ENCODE results near the gene RABGAP1.

The RABGAP1 gene

DNA sequence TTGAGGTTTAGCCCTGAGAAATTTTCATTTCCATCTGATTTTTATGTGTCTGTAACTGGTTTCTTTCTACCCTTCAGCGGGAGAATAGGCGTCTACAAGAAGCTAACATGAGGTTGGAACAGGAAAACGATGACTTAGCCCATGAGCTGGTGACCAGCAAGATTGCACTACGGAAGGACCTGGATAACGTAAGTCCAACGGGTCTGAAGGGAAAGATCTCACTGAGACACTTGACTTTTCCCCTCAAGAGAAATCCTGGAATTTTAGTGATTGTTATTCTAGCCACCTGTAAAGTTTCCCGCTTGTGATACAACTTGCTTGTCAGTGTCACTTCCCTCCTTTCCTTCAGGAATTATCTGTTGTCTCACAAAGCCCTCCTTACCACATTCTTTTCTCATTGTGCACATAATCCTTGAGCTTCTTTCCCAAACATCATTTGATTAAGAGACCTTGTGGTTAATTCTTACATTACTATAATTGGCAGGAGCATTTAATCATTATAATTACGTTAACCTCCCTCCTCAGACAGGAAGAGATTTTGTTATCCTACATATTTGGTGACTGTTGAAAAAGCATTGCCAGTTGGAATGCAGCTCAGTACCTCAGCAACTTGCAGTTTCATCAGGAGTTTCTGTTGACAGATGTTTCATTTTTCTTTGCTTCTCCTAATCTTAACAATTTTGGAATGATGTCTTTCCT is 149.5 kb downstream of the RABGAP1 start:
- no peak for DNase-seq

DNA sequence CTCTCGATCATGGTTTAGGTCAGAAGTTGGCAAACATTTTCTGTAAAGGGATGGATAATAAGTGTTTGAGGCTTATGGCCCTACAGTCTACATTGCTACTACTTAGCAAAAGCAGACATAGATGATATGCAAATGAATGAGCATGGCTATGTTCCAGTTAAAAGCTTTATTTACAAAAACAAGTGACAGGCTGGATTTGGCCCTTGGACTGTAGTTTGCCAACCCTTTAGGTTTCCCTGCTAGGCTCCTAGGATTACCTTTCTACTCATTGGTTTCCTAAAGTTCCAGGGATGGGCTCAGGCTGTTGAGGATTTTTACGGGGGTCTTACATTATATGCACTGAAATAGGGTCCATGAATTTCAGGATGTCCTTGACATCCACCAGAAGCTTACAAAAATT is 150.1 kb downstream of the RABGAP1 start:
- no peak for DNase-seq

DNA sequence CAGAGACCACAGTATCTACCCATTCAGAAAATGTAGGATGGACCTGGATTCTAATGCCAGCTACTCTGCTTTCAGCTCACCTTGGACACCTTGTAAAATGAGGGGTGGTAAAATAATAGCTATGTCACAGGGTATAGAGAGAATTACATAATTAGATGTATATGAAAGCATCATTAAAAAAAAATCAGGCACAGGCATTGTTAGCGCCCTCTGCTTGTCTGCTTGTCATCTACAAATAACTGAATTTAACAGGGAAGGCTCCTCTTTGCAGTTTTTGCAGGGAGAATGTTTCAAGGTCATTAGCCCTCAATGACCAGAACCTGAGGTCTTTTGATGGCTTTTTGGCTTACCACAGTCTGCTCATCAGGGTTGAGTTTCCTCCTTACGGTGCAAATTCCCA is 150.6 kb downstream of the RABGAP1 start:
- DNase-seq, result no peak

DNA sequence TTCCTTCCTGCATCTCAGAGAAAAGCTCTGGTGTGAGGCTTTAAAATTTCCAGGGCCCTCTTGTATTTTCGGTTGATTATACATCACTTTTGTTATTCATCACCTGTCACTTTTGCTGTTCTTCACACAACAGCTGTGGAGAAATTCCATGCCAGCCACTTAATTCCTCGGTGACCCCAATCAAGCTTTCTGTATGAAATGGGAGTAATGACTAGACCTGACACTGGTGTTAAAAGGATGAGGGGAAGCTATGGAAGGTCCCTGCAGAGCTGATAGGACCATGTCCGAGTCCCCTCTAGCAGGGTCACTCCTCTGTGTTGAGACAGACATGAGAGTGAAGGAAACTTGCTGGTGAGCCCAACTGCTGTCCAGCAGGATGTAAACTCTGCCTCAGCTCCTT is 152.3 kb downstream of the RABGAP1 start:
- no peak for DNase-seq

GRCh38 chr9:123096987-123097386 is 156.2 kb downstream of the RABGAP1 start:
- DNase-seq, result no peak

GRCh38 chr9:123097430-123098095 is 156.7 kb downstream of the RABGAP1 start:
- no peak for DNase-seq

DNA sequence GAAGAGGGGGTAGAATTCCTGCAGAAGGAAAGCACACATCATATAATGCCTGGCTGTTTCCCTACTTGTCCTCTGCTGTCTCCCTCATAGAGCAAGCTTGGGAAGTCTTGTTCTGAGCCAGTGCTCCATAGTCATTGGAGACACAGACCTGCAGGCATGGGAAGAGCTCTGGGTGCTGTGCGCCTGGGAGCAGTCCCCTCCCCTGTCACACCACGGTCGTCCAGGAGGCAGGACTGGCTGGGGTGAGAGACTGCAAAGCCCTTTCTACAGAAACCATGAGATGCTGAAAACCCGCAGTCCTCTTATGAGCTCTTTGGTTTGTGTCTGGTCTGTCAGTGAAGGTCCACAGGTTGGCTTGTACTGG is 157.3 kb downstream of the RABGAP1 start:
- DNase-seq, result no peak

DNA sequence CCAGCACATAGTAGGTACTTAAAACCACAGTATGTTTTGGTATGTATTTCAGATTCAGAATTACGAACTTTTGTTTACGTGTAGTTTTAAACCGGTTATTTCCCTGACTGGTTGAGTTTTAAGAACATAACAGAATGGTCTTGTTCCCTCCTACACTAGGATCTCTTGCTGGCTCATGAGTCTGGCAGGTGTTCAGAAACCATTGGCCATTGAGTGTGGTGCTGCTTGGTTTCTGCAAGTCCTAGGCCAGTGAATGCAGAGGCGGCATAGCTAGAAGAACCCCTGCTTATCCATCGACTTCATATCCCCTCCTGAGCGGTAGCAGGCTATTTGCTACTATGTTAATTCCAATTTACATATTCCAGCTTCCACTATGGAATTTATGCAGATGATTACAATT is 158.2 kb downstream of the RABGAP1 start:
- DNase-seq, result no peak

DNA sequence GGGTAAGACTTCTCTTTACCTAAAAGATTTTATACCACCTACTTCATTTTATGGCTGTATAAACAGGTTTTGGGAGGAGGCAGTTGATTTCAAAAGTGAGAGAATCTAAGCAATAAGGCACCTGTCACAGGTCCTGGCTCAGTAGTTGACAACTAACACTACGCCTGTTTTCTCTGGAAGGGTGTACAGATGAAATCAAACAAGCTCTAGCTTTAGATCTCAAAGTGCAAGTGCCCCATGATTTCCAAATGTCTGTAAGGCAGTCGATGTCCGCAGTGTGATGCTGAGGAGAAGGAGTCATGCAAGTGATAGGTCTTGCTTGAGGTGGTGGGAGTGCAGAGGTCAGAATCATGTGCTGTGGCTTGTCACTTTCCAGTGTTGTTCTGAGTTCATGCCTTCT is 158.7 kb downstream of the RABGAP1 start:
- no peak for DNase-seq

DNA sequence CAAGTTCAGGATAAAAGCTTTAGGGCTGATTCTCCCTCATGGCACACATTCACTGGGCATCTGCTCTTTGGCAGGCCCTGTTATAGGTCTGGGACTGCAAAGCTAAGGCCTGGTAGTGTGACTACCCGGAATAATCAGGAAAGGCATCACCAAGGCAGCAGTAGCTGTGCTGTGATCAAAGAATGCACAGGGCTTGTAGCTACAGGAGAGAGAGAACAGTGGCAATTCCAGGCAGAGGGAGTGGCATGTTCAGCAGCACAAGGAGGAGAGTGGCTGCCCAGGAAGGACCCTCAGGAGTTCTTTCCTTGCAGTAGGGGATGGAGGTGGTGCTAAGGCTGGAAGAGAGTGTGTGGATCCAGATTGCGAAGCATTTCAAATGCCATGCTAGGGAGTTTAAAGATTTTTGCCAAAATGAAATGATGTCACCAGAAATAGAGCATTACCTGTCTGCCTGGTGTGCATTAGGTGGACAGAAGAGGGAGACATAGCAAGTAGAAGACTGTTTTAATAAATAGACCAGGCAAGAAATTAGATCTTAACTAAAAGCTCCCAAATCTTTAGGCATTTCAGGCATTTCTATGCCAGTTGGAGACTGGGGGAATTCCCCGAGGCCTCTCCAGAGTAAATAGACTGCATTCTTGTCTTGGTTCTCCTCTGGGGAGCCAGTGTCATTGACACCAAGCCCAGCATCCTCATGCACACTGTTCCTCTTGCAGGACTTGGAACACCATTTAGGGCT is 161.7 kb downstream of the RABGAP1 start:
- DNase-seq, result no peak

GRCh38 chr9:123104807-123105206 is 164.0 kb downstream of the RABGAP1 start:
- DNase-seq, result no peak

DNA sequence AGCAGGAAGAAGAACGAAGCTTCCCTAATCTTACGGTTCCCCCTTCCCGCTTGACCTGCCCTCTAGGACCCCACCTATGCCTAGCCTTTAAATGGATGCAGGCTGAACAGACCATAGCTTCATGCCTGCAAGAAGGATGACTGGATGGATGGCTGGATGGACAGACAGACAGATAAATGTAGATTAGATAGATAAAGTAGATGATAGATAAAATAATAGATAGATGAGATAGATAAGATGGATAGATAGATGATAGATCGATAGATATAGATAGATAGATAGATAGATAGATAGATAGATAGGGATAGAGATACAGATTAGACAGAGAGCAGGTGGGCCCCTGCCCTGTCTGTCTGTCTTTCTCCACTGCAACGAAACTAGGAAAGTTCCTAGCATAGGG is 164.7 kb downstream of the RABGAP1 start:
- DNase-seq, result no peak

GRCh38 chr9:123107639-123108285 is 166.9 kb downstream of the RABGAP1 start:
- no peak for DNase-seq

DNA sequence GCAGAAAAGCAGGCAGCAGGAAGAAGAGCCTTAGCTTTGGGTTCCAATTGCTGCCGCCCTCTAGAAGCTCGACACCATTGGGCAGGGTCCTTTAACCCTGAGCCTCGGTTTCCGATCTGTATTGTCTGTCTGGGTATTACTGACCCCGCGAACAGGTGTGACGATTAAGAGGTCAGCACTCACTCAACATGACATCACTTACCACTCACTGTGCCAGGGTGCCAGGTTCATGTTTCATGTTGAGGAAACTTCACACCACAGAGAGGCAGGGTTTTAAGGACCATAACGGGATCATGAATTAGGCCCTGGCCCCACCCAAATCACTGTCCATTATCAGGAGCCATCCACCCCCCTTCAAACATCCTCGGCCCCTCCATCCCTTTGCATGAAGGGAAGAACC is 168.2 kb downstream of the RABGAP1 start:
- no peak for DNase-seq

- no peak for DNase-seq
Measured at GRCh38 chr9:123109540-123110279, 168.9 kb downstream of the RABGAP1 start.

DNA sequence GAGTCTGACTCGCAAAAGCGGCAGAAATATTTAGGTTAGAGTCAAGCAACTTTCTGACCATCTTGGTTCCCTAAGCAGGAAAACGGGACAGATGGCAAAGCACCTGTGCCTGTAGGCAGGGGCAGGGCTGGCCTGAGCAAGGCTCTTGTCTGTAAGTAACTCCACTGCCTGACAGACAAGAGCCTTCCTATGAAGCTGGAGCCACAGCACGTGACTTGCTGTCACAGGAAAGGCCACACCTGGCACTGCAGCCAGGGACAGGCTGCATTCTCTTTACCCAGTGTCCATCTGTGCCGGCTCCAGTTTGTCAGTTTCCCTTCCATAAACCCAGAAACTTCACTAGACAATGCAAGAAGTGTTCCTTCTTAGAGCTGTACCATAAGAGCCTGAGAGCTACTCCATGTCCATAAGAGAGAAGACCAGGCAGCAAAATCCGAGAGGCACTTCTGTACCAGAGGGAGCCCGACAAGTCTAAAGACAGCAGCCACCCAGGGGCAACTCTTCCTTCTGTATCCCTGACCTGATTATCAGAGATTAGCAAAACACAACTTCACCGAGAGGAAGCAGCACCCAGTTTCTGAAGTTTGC is 170.7 kb downstream of the RABGAP1 start:
- no peak for DNase-seq

GRCh38 chr9:123112015-123112975 is 171.5 kb downstream of the RABGAP1 start:
- no peak for DNase-seq

- DNase-seq, result no peak
Measured at GRCh38 chr9:123113185-123113584, 172.4 kb downstream of the RABGAP1 start.

DNA sequence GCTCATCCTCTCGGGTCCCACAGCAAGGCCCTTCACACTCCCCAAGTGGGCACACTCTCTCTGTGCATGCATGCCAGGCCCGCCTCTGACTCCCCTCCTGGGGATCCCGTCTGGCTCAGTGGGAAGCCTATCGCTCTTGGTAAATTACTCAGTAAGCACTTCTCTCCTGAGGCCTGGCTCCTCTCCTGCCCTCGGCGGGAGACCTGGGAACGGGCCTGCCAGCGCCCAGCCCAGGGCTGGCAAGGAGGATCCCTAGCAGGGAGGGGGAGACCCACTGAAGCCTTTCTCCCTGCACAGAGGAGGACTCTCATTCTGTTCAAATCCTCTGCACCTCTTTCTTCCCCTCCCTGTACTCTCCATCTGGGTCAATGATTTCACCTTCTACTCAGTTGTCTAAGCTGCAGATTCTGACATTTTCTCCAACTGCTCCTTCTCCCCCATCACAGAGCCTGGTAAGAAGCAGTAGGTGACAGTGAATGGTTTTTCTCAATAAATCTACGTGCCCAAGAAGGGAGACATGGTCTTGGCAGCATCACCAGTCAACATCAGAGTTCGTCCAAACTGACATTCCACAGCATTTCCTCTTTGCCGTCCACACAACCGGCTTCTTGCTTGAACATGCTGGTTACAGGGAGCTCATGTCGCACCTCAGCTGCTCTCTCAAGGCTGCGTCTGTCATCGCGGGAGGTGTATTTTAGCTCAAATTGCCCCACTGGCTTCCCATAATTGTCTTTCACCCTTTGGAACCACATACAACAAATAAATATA is 174.5 kb downstream of the RABGAP1 start:
- no peak for DNase-seq

- no peak for DNase-seq
Measured at GRCh38 chr9:123116036-123116435, 175.2 kb downstream of the RABGAP1 start.

GRCh38 chr9:123119566-123119965 is 178.7 kb downstream of the RABGAP1 start:
- no peak for DNase-seq
